MM.1S (cell line): Measurements from ENCODE around the gene S100A6.

Experiments used
- DNase-seq: peaks from one replicate; pipeline ENCODE4 v3.0.0-alpha.2; 2015
- H2AFZ ChIP-seq: fragments of 300-600 bp; sonication (generic); 2 replicates; pipeline ENCODE4 v1.6.0; 2016; ENCODE audit warnings: antibody characterized with exemption, low read length
- H3F3A ChIP-seq: fragments of 300-600 bp; sonication (generic); 2 replicates; pipeline ENCODE4 v1.6.1; 2016; ENCODE audit warnings: mild to moderate bottlenecking, antibody characterized with exemption, low read length, moderate library complexity, mixed read lengths; ENCODE audit not compliant: insufficient read depth
- H3K27ac ChIP-seq: fragments of 300-600 bp; sonication (generic); 2 replicates; pipeline ENCODE4 v1.5.1; 2016; ENCODE audit warnings: mild to moderate bottlenecking, low read length
- H3K27me3 ChIP-seq: fragments of 300-600 bp; sonication (generic); replicated peaks from 2 replicates; pipeline ENCODE4 v1.6.0; 2016; ENCODE audit warnings: low read length; ENCODE audit not compliant: insufficient read depth
- H3K36me3 ChIP-seq: fragments of 300-600 bp; sonication (generic); replicated peaks from 2 replicates; pipeline ENCODE4 v1.6.1; 2016; ENCODE audit warnings: mild to moderate bottlenecking, low read length, mixed read lengths; ENCODE audit not compliant: insufficient read depth
- H3K4me1 ChIP-seq: fragments of 300-600 bp; sonication (generic); 2 replicates; pipeline ENCODE4 v1.6.1; 2016; ENCODE audit warnings: low read length, mixed read lengths
- H3K4me2 ChIP-seq: fragments of 300-600 bp; sonication (generic); 2 replicates; pipeline ENCODE4 v1.6.0; 2016; ENCODE audit warnings: low read depth, low read length
- H3K4me3 ChIP-seq: fragments of 300-600 bp; sonication (generic); 2 replicates; pipeline ENCODE4 v1.5.1; 2016; ENCODE audit warnings: low read length, mixed read lengths
- H3K79me2 ChIP-seq: fragments of 300-600 bp; sonication (generic); 2 replicates; pipeline ENCODE4 v1.6.1; 2016; ENCODE audit warnings: mixed run types, low read length, mixed read lengths
- H3K9ac ChIP-seq: fragments of 300-600 bp; sonication (generic); 2 replicates; pipeline ENCODE4 v1.6.1; 2016; ENCODE audit warnings: low read length, mixed read lengths
- H3K9me2 ChIP-seq: fragments of 300-600 bp; sonication (generic); replicated peaks from 2 replicates; pipeline ENCODE4 v1.6.1; 2016; ENCODE audit warnings: mild to moderate bottlenecking, low read length, mixed read lengths; ENCODE audit not compliant: insufficient read depth
- H3K9me3 ChIP-seq: fragments of 300-600 bp; sonication (generic); replicated peaks from 2 replicates; pipeline ENCODE4 v1.6.1; 2016; ENCODE audit warnings: mild to moderate bottlenecking, low read length, mixed read lengths; ENCODE audit not compliant: insufficient read depth
- H4K20me1 ChIP-seq: fragments of 300-600 bp; sonication (generic); 2 replicates; pipeline ENCODE4 v1.6.1; 2016; ENCODE audit warnings: mild to moderate bottlenecking, low read length, moderate library complexity, mixed read lengths; ENCODE audit not compliant: insufficient read depth
- EZH2 ChIP-seq: fragments of 300-600 bp; sonication (generic); optimal IDR thresholded peaks from 2 replicates; pipeline ENCODE3; 2017; ENCODE audit warnings: low read depth, mild to moderate bottlenecking, antibody characterized with exemption, low read length, mixed read lengths
- EZH2phosphoT487 ChIP-seq: fragments of 300-600 bp; sonication (generic); IDR thresholded peaks from 2 replicates; pipeline ENCODE4 v1.6.1; 2018; ENCODE audit warnings: antibody characterized with exemption, low read length
- TF ChIP-seq, protein P1 (sequence below): fragments of 300-600 bp; sonication (generic); IDR thresholded peaks from 2 replicates; pipeline ENCODE4 v1.5.1; 2016; ENCODE audit warnings: antibody characterized with exemption, low read length, mixed read lengths

S100A6 gene

DNA sequence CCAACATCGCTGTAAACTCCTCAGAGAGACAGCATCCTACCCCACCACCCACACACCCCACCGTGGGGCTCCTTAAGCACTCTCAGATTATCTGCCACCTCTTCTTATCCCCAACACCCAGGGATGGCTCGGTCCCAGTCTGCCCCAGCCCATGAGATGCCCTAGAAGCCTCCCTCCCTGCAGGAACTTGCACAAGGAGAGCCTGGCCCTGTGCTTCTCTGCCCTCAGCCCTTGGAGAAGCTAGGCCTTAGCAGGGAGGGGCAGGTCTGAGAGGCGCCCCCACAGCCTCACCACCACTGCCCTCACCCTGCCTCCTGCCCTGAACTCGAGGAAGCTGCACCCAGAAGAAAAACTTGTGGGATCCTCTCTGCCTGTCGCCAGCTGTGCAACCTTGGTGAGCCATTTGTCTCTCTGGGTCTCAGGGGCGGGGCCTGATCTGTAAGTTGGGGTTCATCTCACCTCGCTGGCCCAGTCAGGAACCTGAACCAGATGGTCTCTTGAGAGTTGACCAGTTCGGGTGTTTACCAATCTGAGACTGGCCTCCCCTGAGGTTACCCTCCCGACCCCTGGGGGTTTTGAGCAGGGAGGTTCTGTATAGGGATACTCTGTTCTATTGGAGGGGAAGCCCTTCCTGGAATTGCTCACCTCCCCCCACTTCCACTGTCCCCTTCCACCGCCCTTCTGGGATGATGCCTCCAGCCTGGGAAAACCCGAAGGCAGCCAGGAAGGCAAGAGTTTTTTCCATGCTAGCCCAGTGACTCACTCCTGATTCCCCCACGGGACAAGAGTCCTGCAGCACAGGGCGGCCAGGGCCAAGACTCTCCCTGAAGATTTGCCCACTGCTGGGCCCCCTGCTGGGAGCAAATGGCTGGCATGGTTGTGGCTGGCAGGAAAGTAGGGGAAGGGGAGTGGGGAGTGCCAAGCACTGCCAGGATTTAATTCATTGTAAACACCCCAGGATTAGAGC is 13.2 kb upstream of the S100A6 start, which contains the start of gene S100A3:
S100A3 (minus strand) TSS at position 537 of the 967 bp plus-strand sequence. CDS start 773 bp downstream, outside the sequence.
- Histone ChIP-seq H3K9ac (no peak within 1 kb of the TSS), H3K4me2 (no peak within 1 kb of the TSS), H3K9me3 (no peaks in the 10 kb centered on the region), H4K20me1 (no peaks in the 10 kb centered on the region), H3F3A (no peaks in the 10 kb centered on the region), H3K79me2 (no peaks in the 10 kb centered on the region), H3K4me3 (no peak within 1 kb of the TSS), H3K27ac (no peak within 1 kb of the TSS), H3K36me3 (no peaks in the 10 kb centered on the region), H3K9me2 (no peaks in the 10 kb centered on the region), H3K4me1 (0 out of 2 replicates have a peak, but pooled peaks cover 10% of the 10 kb centered on the region), H2AFZ (no peak within 1 kb of the TSS), H3K27me3 (no peaks in the 10 kb centered on the region)
- DNase-seq, result no peak
- TF ChIP-seq, protein P1, sequence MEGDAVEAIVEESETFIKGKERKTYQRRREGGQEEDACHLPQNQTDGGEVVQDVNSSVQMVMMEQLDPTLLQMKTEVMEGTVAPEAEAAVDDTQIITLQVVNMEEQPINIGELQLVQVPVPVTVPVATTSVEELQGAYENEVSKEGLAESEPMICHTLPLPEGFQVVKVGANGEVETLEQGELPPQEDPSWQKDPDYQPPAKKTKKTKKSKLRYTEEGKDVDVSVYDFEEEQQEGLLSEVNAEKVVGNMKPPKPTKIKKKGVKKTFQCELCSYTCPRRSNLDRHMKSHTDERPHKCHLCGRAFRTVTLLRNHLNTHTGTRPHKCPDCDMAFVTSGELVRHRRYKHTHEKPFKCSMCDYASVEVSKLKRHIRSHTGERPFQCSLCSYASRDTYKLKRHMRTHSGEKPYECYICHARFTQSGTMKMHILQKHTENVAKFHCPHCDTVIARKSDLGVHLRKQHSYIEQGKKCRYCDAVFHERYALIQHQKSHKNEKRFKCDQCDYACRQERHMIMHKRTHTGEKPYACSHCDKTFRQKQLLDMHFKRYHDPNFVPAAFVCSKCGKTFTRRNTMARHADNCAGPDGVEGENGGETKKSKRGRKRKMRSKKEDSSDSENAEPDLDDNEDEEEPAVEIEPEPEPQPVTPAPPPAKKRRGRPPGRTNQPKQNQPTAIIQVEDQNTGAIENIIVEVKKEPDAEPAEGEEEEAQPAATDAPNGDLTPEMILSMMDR, result no peak
- TF ChIP-seq EZH2, result no peak
- TF ChIP-seq EZH2phosphoT487, result no peak

DNA sequence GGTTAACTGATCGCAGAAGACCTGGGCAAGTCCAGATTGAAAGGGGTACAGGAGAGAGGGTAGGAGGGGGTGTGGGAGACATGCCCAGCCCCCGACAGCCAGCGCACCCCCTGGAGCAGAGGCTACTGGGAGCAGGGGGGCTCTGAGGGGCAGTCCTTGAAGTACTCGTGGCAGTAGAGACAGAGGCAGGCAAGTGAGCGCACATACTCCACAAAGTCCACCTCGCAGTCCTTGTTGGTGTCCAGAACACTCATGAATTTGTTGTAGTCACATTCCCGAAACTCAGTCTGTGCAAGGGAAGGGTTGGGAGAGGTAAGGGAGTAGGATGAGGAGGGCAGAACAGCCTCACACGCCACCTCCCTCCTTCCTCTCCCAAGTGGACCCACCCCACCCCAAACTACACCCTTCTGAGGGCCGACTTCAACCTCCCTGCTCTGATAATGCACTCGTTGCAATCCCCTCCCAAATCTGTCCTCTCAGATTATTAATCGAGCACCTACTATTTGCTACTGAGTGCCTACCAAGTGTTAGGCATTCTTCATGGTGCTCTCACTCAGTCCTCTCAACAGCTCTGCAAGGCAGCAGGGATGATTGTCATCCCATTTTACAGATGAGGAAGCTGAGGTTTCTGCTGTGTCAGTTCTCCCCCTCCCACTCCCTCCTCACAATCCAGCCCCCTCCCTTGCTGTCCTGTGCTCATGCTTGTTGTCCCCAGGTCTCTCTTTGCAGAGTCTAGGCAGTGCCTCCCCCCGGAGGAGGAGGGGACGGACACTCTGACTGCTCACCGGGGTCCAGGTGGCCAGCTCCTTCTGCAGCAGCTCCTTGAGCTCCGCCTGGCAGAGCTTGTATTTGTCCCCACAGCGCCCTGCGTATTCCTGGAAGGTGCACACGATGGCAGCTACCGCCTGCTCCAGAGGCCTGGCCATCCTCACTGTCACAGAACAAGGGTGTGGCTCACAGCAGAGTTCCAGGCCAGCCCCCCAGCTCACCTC is 12.1 kb upstream of the S100A6 start:
- Histone ChIP-seq H3K4me3 (no peak overlapping the region), H3K36me3 (no peaks in the 10 kb centered on the region), H3K4me2 (no peak overlapping the region), H3K79me2 (no peaks in the 10 kb centered on the region), H4K20me1 (no peaks in the 10 kb centered on the region), H3K27ac (no peak overlapping the region), H3K9me2 (no peaks in the 10 kb centered on the region), H2AFZ (no peak overlapping the region), H3F3A (no peaks in the 10 kb centered on the region), H3K27me3 (no peaks in the 10 kb centered on the region), H3K9me3 (no peaks in the 10 kb centered on the region), H3K4me1 (0 out of 2 replicates have a peak, but pooled peaks cover 10% of the 10 kb centered on the region), H3K9ac (no peak overlapping the region)
- no peak for DNase-seq
- TF ChIP-seq EZH2phosphoT487, result no peak
- no peak for TF ChIP-seq EZH2
- TF ChIP-seq, protein P1, result no peak

DNA sequence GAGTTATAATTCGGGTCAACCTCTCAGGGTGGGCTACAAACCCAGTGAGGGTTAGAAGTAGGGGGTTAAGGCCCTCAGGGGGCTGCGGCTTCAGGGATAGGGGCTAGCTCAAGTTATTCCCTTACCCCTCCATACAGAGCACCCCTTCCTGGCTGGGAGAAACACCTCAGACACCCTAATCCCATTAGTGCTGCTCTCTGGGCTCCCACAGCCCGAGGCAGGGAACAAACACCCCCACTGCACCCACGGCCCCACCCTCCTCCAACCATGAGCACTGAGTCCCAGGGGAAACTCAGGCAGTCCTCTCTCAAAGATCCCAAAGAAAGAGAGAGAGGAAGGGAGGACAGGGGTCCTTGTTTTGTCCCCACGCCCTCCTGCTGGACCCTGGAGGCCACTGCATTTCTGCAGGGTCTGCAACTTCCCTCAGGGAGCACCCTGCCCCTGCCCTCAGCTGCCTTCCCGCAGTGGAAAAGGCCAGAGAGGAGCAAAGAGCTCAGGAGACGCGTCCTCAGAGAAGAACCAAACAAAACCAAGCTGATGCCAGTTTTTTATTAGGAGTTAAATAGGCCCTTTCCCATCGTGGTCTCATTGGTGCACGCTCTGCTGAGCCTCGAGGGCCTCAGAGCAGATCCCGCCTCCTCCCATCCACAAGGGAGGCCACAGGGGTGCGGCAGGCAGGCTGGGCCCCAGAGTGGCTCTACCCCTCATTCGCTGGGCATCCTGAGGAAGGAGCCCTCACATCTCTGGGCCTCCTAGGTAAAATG is 11.2 kb upstream of the S100A6 start:
- TF ChIP-seq EZH2 (no peak), EZH2phosphoT487 (no peak)
- Histone ChIP-seq H2AFZ (no peak overlapping the region), H3K9ac (no peak overlapping the region), H3K4me2 (no peak overlapping the region), H3K4me3 (no peak overlapping the region), H3K36me3 (no peaks in the 10 kb centered on the region), H3K4me1 (0 out of 2 replicates have a peak, but pooled peaks cover 10% of the 10 kb centered on the region), H4K20me1 (no peaks in the 10 kb centered on the region), H3K9me3 (no peaks in the 10 kb centered on the region), H3K79me2 (no peaks in the 10 kb centered on the region), H3F3A (no peaks in the 10 kb centered on the region), H3K27me3 (no peaks in the 10 kb centered on the region), H3K9me2 (no peaks in the 10 kb centered on the region), H3K27ac (no peak overlapping the region)
- DNase-seq, result no peak
